ENCODE data around the gene UBASH3B. TPM values are rescaled to one million over a fixed set of nuclear protein-coding genes. Genes with fewer than 3 reads are reported as not detected.

Gene UBASH3B
- total RNA-seq, 3 donors from 2014 or later, result 3.5 to 5.9 (median 3.9) TPM

- Histone ChIP-seq H3K36me3 (ENCODE audit: low read depth) (no peaks in the 10 kb centered on the region), H3K9me3 (no peaks in the 10 kb centered on the region), H3K4me3 (no peak overlapping the region), H3K4me1 (ENCODE audit: low read depth) (peaks cover 9% of the 10 kb centered on the region)
- intact Hi-C loops (cut with DNase I, micrococcal nuclease), result no loop called here
- ATAC-seq (no peak), DNase-seq (no peak)
- TF ChIP-seq CTCF (IDR thresholded peaks at IDR 0.05), result no peak
Observed at GRCh38 chr11:122812638-122813037, 157.1 kb downstream of the UBASH3B start.

GRCh38 chr11:122813176-122813893 lies 157.8 kb downstream of the UBASH3B start:
- intact Hi-C loops (cut with DNase I, micrococcal nuclease), result no loop called here
- Histone ChIP-seq H3K4me1 (ENCODE audit: low read depth) (peaks cover 9% of the 10 kb centered on the region), H3K9me3 (no peaks in the 10 kb centered on the region), H3K4me3 (no peak overlapping the region), H3K36me3 (ENCODE audit: low read depth) (no peaks in the 10 kb centered on the region)
- ATAC-seq (no peak), DNase-seq (no peak)
- TF ChIP-seq CTCF (IDR thresholded peaks at IDR 0.05), result no peak

- intact Hi-C loops (cut with DNase I, micrococcal nuclease), result no loop called here
- no peak for TF ChIP-seq CTCF (IDR thresholded peaks at IDR 0.05)
- Histone ChIP-seq H3K9me3 (no peaks in the 10 kb centered on the region), H3K36me3 (ENCODE audit: low read depth) (no peaks in the 10 kb centered on the region), H3K4me1 (ENCODE audit: low read depth) (peaks cover 9% of the 10 kb centered on the region), H3K4me3 (no peak overlapping the region)
- ATAC-seq, result no peak
- no peak for DNase-seq
Observed at GRCh38 chr11:122813894-122814270, 158.4 kb downstream of the UBASH3B start.

GRCh38 chr11:122814401-122814800 lies 158.9 kb downstream of the UBASH3B start:
- H3K9me3 ChIP-seq, result peaks cover 3% of the 10 kb centered on the region
- ATAC-seq (no peak), DNase-seq (no peak)
- H3K4me1 ChIP-seq (ENCODE audit: low read depth), result peaks cover 9% of the 10 kb centered on the region
- H3K4me3 ChIP-seq, result no peak overlapping the region
- H3K36me3 ChIP-seq (ENCODE audit: low read depth), result no peaks in the 10 kb centered on the region
- TF ChIP-seq CTCF (IDR thresholded peaks at IDR 0.05), result no peak
- intact Hi-C loops (cut with DNase I, micrococcal nuclease), result no loop called here

- peak; percentile 53 for ATAC-seq
- intact Hi-C loops (cut with DNase I, micrococcal nuclease), result no loop called here
- no peak overlapping the region for H3K4me3 ChIP-seq
- H3K36me3 ChIP-seq (ENCODE audit: low read depth), result no peaks in the 10 kb centered on the region
- H3K9me3 ChIP-seq, result peaks cover 6% of the 10 kb centered on the region
- peaks cover 9% of the 10 kb centered on the region for H3K4me1 ChIP-seq (ENCODE audit: low read depth)
- DNase-seq, result peak in 1 of 3 donors; percentile 12
- TF ChIP-seq CTCF (IDR thresholded peaks at IDR 0.05), result no peak
Observed at GRCh38 chr11:122815900-122816299, 160.4 kb downstream of the UBASH3B start.
